Measurements from ENCODE around the gene GALNT2.

Gene GALNT2

DNA sequence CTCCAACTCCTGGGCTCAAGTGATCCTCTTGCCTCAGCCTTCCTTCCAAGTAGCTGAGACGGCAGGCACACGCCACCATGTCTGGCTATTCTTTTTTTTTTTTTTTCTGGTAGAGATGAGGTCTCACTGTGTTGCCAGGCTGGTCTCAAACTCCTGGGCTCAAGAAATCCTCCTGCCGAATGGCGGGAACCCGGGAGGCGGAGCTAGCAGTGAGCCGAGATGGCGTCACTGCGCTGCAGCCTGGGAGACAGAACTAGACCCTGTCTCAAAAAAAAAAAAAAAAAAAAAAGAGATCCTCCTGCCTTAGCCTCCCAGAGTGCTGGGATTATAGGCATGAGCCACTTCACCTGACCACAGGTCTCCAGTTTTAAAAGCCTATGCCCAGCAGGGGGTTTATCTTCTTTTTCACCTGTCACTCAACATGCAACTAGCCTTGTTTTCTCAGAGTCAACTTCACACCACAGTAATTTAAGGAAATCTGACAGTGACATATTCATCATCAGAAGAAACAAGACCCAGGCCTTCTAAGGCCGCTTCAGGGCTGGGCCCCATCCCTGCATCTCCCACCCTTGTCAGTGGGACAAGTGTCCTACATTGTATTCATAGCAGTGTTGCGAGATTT is 38.3 kb upstream of the GALNT2 start:
- no peak for TF ChIP-seq CTCF (IDR thresholded peaks at IDR 0.05; ENCODE audit: low read depth, low read length, missing control alignments)
- no peak for DNase-seq (ENCODE audit: low read depth)
- no peak overlapping the region for H3K4me3 ChIP-seq (ENCODE audit: low read depth, low read length)
- in situ Hi-C loops (cut with HindIII; ENCODE audit: low sequenced_read_pairs) = no loop called here

GRCh38 chr1:230029244-230029941 is 37.6 kb upstream of the GALNT2 start:
- DNase-seq (ENCODE audit: low read depth) = no peak
- TF ChIP-seq CTCF (IDR thresholded peaks at IDR 0.05; ENCODE audit: low read depth, low read length, missing control alignments) = no peak
- H3K4me3 ChIP-seq (ENCODE audit: low read depth, low read length) = no peak overlapping the region
- in situ Hi-C loops (cut with HindIII; ENCODE audit: low sequenced_read_pairs) = no loop called here

DNA sequence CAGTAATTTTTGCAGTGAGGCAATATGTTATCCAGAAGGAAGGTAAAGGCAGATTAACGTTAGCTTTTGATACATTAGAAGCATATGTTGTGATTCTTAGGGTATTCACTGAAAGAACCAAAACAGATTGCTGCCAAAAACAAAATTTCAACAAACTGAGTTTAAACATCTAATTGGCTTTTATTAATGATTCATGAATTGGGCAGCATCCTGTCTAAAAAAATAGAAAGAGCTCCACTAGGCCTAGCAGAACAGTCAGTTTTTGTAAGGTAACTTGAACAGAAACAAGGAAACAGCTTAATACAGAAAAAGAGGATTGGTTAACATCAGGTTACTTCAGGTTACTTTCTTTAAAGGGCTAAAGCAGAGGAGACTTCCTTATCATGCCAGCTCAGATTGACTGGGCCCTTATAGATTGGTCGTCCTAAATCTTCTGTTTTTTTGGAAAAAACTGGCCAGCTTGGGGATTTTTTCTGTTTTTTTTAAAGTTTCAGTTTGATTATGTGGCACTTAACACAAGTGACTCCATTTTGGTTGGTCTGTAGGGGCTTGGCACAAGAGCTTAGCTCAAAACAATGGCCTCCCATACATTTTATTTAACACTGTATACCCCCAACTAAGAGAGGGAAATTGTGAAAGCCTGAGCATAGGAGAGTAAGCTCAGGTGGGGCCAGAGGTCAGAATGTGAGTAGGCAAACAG is 36.8 kb upstream of the GALNT2 start:
- TF ChIP-seq CTCF (IDR thresholded peaks at IDR 0.05; ENCODE audit: low read depth, low read length, missing control alignments) = no peak
- no peak for DNase-seq (ENCODE audit: low read depth)
- no peak overlapping the region for H3K4me3 ChIP-seq (ENCODE audit: low read depth, low read length)
- in situ Hi-C loops (cut with HindIII; ENCODE audit: low sequenced_read_pairs) = no loop called here

- in situ Hi-C loops (cut with HindIII; ENCODE audit: low sequenced_read_pairs) = no loop called here
- no peak for DNase-seq (ENCODE audit: low read depth)
- no peak for TF ChIP-seq CTCF (IDR thresholded peaks at IDR 0.05; ENCODE audit: low read depth, low read length, missing control alignments)
- no peak overlapping the region for H3K4me3 ChIP-seq (ENCODE audit: low read depth, low read length)
These were observed 35.9 kb upstream of the GALNT2 start for GRCh38 chr1:230031131-230031530.

DNA sequence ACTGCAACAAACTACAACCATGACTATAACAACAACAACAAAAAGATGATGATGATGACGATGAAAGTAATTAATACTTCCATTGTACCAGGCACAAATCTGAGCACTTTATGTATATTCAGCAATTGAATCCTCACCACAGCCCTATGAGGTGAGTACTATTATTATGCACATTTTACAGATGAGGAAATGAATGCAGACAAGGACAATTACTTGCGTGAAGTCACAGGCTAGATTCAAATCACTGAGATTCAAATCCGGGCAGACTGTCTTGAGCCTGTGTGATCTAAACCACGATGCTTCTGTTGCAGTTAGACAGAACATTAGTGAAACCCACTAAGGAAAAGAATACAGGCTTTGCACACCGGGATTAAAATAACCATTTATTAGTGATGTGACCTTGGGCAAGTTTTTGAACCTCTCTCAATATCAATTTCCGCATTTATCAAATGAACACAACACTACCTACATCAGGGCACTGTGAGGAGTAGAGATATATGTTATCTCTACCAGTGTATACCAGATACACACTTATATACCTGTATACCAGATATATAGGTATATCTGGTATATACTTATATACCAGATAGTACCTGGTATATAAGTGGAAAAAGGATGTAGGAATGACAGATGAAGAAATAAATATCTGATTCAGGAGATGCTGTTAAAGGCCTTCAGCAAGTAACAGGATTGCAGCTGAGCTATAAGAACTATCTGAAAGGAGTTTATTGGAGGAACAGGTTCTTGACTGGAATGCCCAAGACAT is 34.3 kb upstream of the GALNT2 start:
- no peak overlapping the region for H3K4me3 ChIP-seq (ENCODE audit: low read depth, low read length)
- TF ChIP-seq CTCF (IDR thresholded peaks at IDR 0.05; ENCODE audit: low read depth, low read length, missing control alignments) = no peak
- DNase-seq (ENCODE audit: low read depth) = no peak
- in situ Hi-C loops (cut with HindIII; ENCODE audit: low sequenced_read_pairs) = no loop called here

- DNase-seq (ENCODE audit: low read depth) = no peak
- in situ Hi-C loops (cut with HindIII; ENCODE audit: low sequenced_read_pairs) = no loop called here
- TF ChIP-seq CTCF (IDR thresholded peaks at IDR 0.05; ENCODE audit: low read depth, low read length, missing control alignments) = no peak
- H3K4me3 ChIP-seq (ENCODE audit: low read depth, low read length) = no peak overlapping the region
These were observed 29.8 kb upstream of the GALNT2 start for GRCh38 chr1:230037261-230037660.
